Panc1 (cell line): Measurements from ENCODE around the gene RNF39. TPM values are rescaled to one million over a fixed set of nuclear protein-coding genes. Genes with fewer than 3 reads are reported as not detected.

ENCODE experiments used
- ATAC-seq: fragments of 200-7000 bp; cut with Tn5 transposase; 2 replicates; pipeline ENCODE4 v1.9.1; 2020; ENCODE audit warnings: mild to moderate bottlenecking, moderate library complexity
- BruUV-seq: library from RNA; stranded (reverse); fragments of 400-500 nt; replicated peaks from 2 replicates; lab custom pipeline; 2021; lab: Mats Ljungman, UMichigan
- CTCF ChIA-PET: fragments of 300-600 bp; sonication (Branson Sonifier 250); formaldehyde crosslinking; loops from one replicate; lab custom pipeline; 2022; ENCODE audit warnings: antibody characterized with exemption; lab: Charles Lee
- POLR2A ChIA-PET: fragments of 300-600 bp; sonication (Branson Sonifier 250); formaldehyde crosslinking; loops from one replicate; lab custom pipeline; 2022; ENCODE audit warnings: antibody characterized with exemption; lab: Charles Lee
- DNase-seq: peaks from one replicate; pipeline ENCODE4 v3.0.0-alpha.2; 2010; ENCODE audit warnings: low read depth, low spot score
- H3K27ac ChIP-seq: 2 replicates; pipeline ENCODE4 v1.5.1; 2011; ENCODE audit warnings: mild to moderate bottlenecking, low read length, inconsistent platforms
- H3K27me3 ChIP-seq: fragments of 200-500 bp; sonication (Bioruptor generic); 2 replicates; pipeline ENCODE4 v1.6.0; 2014; ENCODE audit warnings: low read length, inconsistent platforms; ENCODE audit not compliant: control insufficient read depth, insufficient read depth
- H3K36me3 ChIP-seq: fragments of 200-500 bp; sonication (Bioruptor generic); 2 replicates; pipeline ENCODE4 v1.5.1; 2014; ENCODE audit warnings: inconsistent platforms, mild to moderate bottlenecking, low read length, moderate library complexity; ENCODE audit not compliant: control insufficient read depth, insufficient read depth
- H3K4me1 ChIP-seq: 2 replicates; pipeline ENCODE4 v1.5.1; 2011; ENCODE audit warnings: inconsistent platforms, mild to moderate bottlenecking, low read length, moderate library complexity; ENCODE audit not compliant: control insufficient read depth, insufficient read depth
- H3K4me3 ChIP-seq, 2 experiments: 2 replicates each; pipeline ENCODE4 v1.5.1; 2011 to 2012; ENCODE audit warnings: low read depth in 2 of 2, low read length in 2 of 2, mild to moderate bottlenecking in 2 of 2, inconsistent platforms in 1 of 2, moderate library complexity in 1 of 2
- H3K9me3 ChIP-seq: fragments of 200-500 bp; sonication (Bioruptor generic); 2 replicates; pipeline ENCODE4 v1.5.1; 2014; ENCODE audit warnings: low read depth, mild to moderate bottlenecking, inconsistent platforms, low read length, moderate library complexity; ENCODE audit not compliant: control insufficient read depth, insufficient read depth
- CTCF ChIP-seq: fragments of 450-650 bp; IDR thresholded peaks from 2 replicates; pipeline ENCODE4 v1.5.1; 2017; ENCODE audit warnings: mild to moderate bottlenecking
- POLR2AphosphoS5 ChIP-seq: IDR thresholded peaks from 2 replicates; pipeline ENCODE4 v1.6.1; 2012; ENCODE audit warnings: mild to moderate bottlenecking, low read depth, low read length, moderate library complexity
- REST ChIP-seq, 2 experiments: IDR thresholded peaks; 2 replicates each; pipeline ENCODE4 v1.6.1; 2011 to 2012; ENCODE audit warnings: low read depth in 2 of 2, control low read depth in 1 of 2, low read length in 1 of 2, mild to moderate bottlenecking in 1 of 2, moderate library complexity in 1 of 2; ENCODE audit not compliant: insufficient read depth in 1 of 2
- SIN3A ChIP-seq: IDR thresholded peaks from 2 replicates; pipeline ENCODE4 v1.6.1; 2012; ENCODE audit warnings: low read depth, mild to moderate bottlenecking, low read length, moderate library complexity, borderline replicate concordance; ENCODE audit not compliant: insufficient read depth
- TCF7L2 ChIP-seq: IDR thresholded peaks from 2 replicates; pipeline ENCODE4 v1.6.1; 2011; ENCODE audit warnings: mild to moderate bottlenecking, low read depth, low read length, inconsistent platforms
- in situ Hi-C: cut with HindIII; loops from 2 replicates; pipeline ENCODE4 v1.10.0; 2016; ENCODE audit warnings: low sequenced_read_pairs, low pct_unique_long_range_greater_than_20kb
- intact Hi-C: fragments of 100-400 bp; cut with micrococcal nuclease; formaldehyde crosslinking; loops from one replicate; pipeline ENCODE4 v1.10.0; 2022; ENCODE audit not compliant: unreplicated experiment
- total RNA-seq: library from RNA; stranded (reverse); gene quantifications from one replicate; pipeline ENCODE4 v1.2.1, GENCODE V29; 2021; ENCODE audit not compliant: unreplicated experiment

The RNF39 gene
- total RNA-seq, 1 experiment from 2014 or later = not detected

- Histone ChIP-seq H3K4me1 (peaks cover 16% of the 10 kb centered on the region), H3K9me3 (no peaks in the 10 kb centered on the region), H3K36me3 (no peaks in the 10 kb centered on the region), H3K27ac (peak overlapping the region; percentile 37; the same call in 1 of the 2 replicates), H3K4me3 (peak overlapping the region; percentile 38 to 78), H3K27me3 (peaks cover 7% of the 10 kb centered on the region)
- in situ Hi-C loops (no loop called here), intact Hi-C loops (loop anchor here (1.0 to 2.0 kb wide), 2 partner anchors 28 to 68 kb away; no protein-coding TSS in a partner anchor)
- no TSS peak for BruUV-seq
- ATAC-seq (peak; percentile 81), DNase-seq (peak; percentile 75)
- no peak for TF ChIP-seq SIN3A
- TF ChIP-seq CTCF = peak; percentile 95
- ChIA-PET POLR2A (no interaction called here), CTCF (interaction anchor here (0.6 to 2.6 kb wide), 15 partner anchors 9 to 437 kb away, joined by 3 to 68 read pairs (median 3); partner anchors contain the start of gene PPP1R11)
Observed at GRCh38 chr6:30102970-30103871, 27.7 kb upstream of the RNF39 start.

GRCh38 chr6:30102414-30102969 lies 26.9 kb upstream of the RNF39 start:
- ATAC-seq (peak; percentile 1; the same call in 1 of the 2 replicates), DNase-seq (no peak)
- Histone ChIP-seq H3K27me3 (peaks cover 7% of the 10 kb centered on the region), H3K27ac (peak overlapping the region; percentile 37; the same call in 1 of the 2 replicates), H3K36me3 (no peaks in the 10 kb centered on the region), H3K4me1 (peaks cover 16% of the 10 kb centered on the region), H3K4me3 (peak overlapping the region; percentile 42 to 78), H3K9me3 (no peaks in the 10 kb centered on the region)
- TF ChIP-seq REST (IDR thresholded peaks at IDR 0.05; ENCODE audit: insufficient read depth in 1 of 2, low read depth in 2 of 2, low read length in 1 of 2) (no peak), SIN3A (no peak), POLR2AphosphoS5 (no peak), CTCF (no peak), TCF7L2 (no peak)
- intact Hi-C loops = loop anchor here (2.0 kb wide), 1 partner anchor 68 kb away; no protein-coding TSS in a partner anchor
- ChIA-PET POLR2A (interaction anchor here (1.0 kb wide), 1 partner anchor 28 kb away, joined by 4 read pairs; no protein-coding TSS in a partner anchor), CTCF (interaction anchor here (0.6 to 2.6 kb wide), 12 partner anchors 10 to 157 kb away, joined by 3 to 68 read pairs (median 4); partner anchors contain the start of gene PPP1R11)
- in situ Hi-C loops = no loop called here
- BruUV-seq = no TSS peak
